Esophagus muscularis mucosa (tissue), 4 donors: ENCODE data around the gene PIERCE2.

Experiments
- CTCF ChIP-seq, 3 experiments: fragments of 200-600 bp in 2 of 3; fragments of 450-650 bp in 1 of 3; sonication (generic) in 2 of 3; IDR thresholded peaks; one replicate each; pipeline ENCODE4 v1.5.1; 2017 to 2019; ENCODE audit warnings: antibody characterized with exemption in 3 of 3, mild to moderate bottlenecking in 2 of 3, moderate library complexity in 1 of 3
- EP300 ChIP-seq: sonication (generic); formaldehyde crosslinking; IDR thresholded peaks from one replicate; pipeline ENCODE4 v1.6.1; 2017; ENCODE audit warnings: antibody characterized with exemption
- POLR2A ChIP-seq: fragments of 450-650 bp; IDR thresholded peaks from one replicate; pipeline ENCODE4 v1.6.1; 2017; ENCODE audit warnings: antibody characterized with exemption, moderate library complexity, mild to moderate bottlenecking, low read depth
- POLR2AphosphoS5 ChIP-seq, 2 donors: sonication (generic); formaldehyde crosslinking; IDR thresholded peaks; one replicate each; pipeline ENCODE4 v1.6.1; 2017; ENCODE audit warnings: antibody characterized with exemption in 2 of 2

GRCh38 chr15:55372701-55373440 is 35.4 kb upstream of the PIERCE2 start:
- TF ChIP-seq CTCF (IDR thresholded peaks at IDR 0.05) (no peak), EP300 (no peak), POLR2AphosphoS5 (IDR thresholded peaks at IDR 0.05) (no peak), POLR2A (no peak)
